Peyer's patch (tissue), 4 donors: ENCODE results near the gene TBP.
"Not testable (repeated sequence)": the region's sequence is repeated elsewhere in the genome, so short reads cannot be mapped to it uniquely, and the experiment has no call there.

Experiments
- POLR2A ChIP-seq, 2 donors: fragments of 450-650 bp; IDR thresholded peaks; one replicate each; pipeline ENCODE4 v1.5.1; 2017; ENCODE audit warnings: antibody characterized with exemption in 2 of 2, mild to moderate bottlenecking in 2 of 2, moderate library complexity in 2 of 2
- TF ChIP-seq, protein P1 (sequence below), 6 experiments: fragments of 450-650 bp in 4 of 6; fragments of 200-600 bp in 2 of 6; sonication (generic) in 1 of 6; IDR thresholded peaks; one replicate each; pipeline ENCODE4 v1.5.1; 2017 to 2019; ENCODE audit warnings: antibody characterized with exemption in 6 of 6, mild to moderate bottlenecking in 3 of 6, moderate library complexity in 1 of 6

DNA sequence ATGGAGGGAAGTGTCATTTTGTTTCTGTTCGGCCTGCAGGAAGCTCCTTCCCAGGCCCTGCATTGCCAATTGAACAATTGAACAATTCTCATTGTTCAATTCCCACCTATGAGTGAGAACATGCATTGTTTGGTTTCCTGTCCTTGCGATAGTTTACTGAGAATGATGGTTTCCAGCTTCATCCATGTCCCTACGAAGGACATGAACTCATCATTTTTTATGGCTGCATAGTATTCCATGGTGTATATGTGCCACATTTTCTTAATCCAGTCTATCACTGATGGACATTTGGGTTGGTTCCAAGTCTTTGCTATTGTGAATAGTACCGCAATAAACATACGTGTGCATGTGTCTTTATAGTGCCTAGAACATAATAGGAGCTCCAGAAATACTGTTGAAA lies 26.2 kb upstream of the TBP start:
- TF ChIP-seq, protein P1, sequence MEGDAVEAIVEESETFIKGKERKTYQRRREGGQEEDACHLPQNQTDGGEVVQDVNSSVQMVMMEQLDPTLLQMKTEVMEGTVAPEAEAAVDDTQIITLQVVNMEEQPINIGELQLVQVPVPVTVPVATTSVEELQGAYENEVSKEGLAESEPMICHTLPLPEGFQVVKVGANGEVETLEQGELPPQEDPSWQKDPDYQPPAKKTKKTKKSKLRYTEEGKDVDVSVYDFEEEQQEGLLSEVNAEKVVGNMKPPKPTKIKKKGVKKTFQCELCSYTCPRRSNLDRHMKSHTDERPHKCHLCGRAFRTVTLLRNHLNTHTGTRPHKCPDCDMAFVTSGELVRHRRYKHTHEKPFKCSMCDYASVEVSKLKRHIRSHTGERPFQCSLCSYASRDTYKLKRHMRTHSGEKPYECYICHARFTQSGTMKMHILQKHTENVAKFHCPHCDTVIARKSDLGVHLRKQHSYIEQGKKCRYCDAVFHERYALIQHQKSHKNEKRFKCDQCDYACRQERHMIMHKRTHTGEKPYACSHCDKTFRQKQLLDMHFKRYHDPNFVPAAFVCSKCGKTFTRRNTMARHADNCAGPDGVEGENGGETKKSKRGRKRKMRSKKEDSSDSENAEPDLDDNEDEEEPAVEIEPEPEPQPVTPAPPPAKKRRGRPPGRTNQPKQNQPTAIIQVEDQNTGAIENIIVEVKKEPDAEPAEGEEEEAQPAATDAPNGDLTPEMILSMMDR (IDR thresholded peaks at IDR 0.05), result not testable (repeated sequence)
- not testable (repeated sequence) for TF ChIP-seq POLR2A (IDR thresholded peaks at IDR 0.05)
